H1 (cell line): ENCODE measurements around the gene UBE2O. TPM values are rescaled to one million over a fixed set of nuclear protein-coding genes. Genes with fewer than 3 reads are reported as not detected.

Experiments used
- CTCF ChIA-PET: fragments of 300-600 bp; sonication (Branson Sonifier 250); formaldehyde crosslinking; loops from one replicate; lab custom pipeline; 2021; ENCODE audit not compliant: partially characterized antibody; lab: Charles Lee
- POLR2A ChIA-PET: fragments of 300-600 bp; sonication (Branson Sonifier 250); formaldehyde crosslinking; loops from one replicate; lab custom pipeline; 2021; ENCODE audit warnings: inconsistent platforms; ENCODE audit not compliant: partially characterized antibody; lab: Charles Lee
- DNase-seq, 2 experiments: peaks; one replicate each; pipeline versions ENCODE4 v3.0.0 to v3.0.0-alpha.2; 2010 to 2022; ENCODE audit warnings: low spot score in 2 of 2, low read depth in 1 of 2, mixed read lengths in 1 of 2
- FAIRE-seq: peaks from 2 replicates; lab custom pipeline; 2011; peaks lifted over from hg19 to GRCh38; lab: Jason Lieb, UNC
- H2AFZ ChIP-seq: 2 replicates; pipeline ENCODE4 v1.8.1; 2012; ENCODE audit warnings: low read length, inconsistent platforms
- H2AK5ac ChIP-seq: 2 replicates; pipeline ENCODE4 v1.6.1; 2013; ENCODE audit warnings: low read depth, low read length
- H2BK120ac ChIP-seq: replicated peaks from 2 replicates; pipeline ENCODE3; 2013; ENCODE audit warnings: low read depth, low read length, inconsistent platforms
- H2BK12ac ChIP-seq: 2 replicates; pipeline ENCODE4 v1.6.1; 2013; ENCODE audit warnings: low read depth, low read length
- H2BK15ac ChIP-seq: 2 replicates; pipeline ENCODE4 v1.6.1; 2013; ENCODE audit warnings: low read length
- H2BK20ac ChIP-seq: 2 replicates; pipeline ENCODE4 v1.6.1; 2013; ENCODE audit warnings: low read length
- H2BK5ac ChIP-seq: 2 replicates; pipeline ENCODE4 v1.6.1; 2013; ENCODE audit warnings: low read depth, low read length
- H3K14ac ChIP-seq: 2 replicates; pipeline ENCODE4 v1.6.1; 2013; ENCODE audit warnings: inconsistent platforms; ENCODE audit not compliant: insufficient read length
- H3K18ac ChIP-seq: 2 replicates; pipeline ENCODE4 v1.6.1; 2013; ENCODE audit warnings: low read length; ENCODE audit errors: extremely low read depth
- H3K23ac ChIP-seq: 2 replicates; pipeline ENCODE4 v1.6.1; 2013; ENCODE audit warnings: inconsistent platforms; ENCODE audit not compliant: insufficient read length
- H3K23me2 ChIP-seq: 2 replicates; pipeline ENCODE4 v1.6.1; 2013; ENCODE audit warnings: low read depth, low read length
- H3K27ac ChIP-seq: 2 replicates; pipeline ENCODE4 v1.6.1; 2011; ENCODE audit warnings: low read depth, low read length, inconsistent platforms
- H3K27me3 ChIP-seq, 4 experiments: replicated peaks in 1 of 4; 1 replicate in 1 of 4; 2 replicates in 3 of 4; pipeline versions ENCODE4 v1.6.1 to v1.8.1; 2011 to 2013; ENCODE audit warnings: low read length in 3 of 4, mild to moderate bottlenecking in 3 of 4, inconsistent platforms in 2 of 4, mixed read lengths in 2 of 4, moderate library complexity in 1 of 4; ENCODE audit not compliant: control insufficient read depth in 3 of 4, insufficient read depth in 3 of 4; ENCODE audit errors: extremely low read depth in 1 of 4
- H3K36me3 ChIP-seq, 4 experiments: 2 replicates each; pipeline versions ENCODE4 v1.6.1 to v1.8.1; 2011 to 2013; ENCODE audit warnings: mild to moderate bottlenecking in 4 of 4, low read length in 3 of 4, moderate library complexity in 2 of 4, control low read depth in 1 of 4, inconsistent platforms in 1 of 4; ENCODE audit not compliant: insufficient read depth in 4 of 4, control insufficient read depth in 2 of 4
- H3K4ac ChIP-seq: replicated peaks from 2 replicates; pipeline ENCODE3; 2013; ENCODE audit warnings: low read length, low read depth, mixed read lengths, inconsistent platforms; ENCODE audit not compliant: insufficient read length
- H3K4me1 ChIP-seq, 4 experiments: replicated peaks in 1 of 4; 1 replicate in 1 of 4; 2 replicates in 3 of 4; pipeline versions ENCODE4 v1.6.1 to v1.8.1; 2011 to 2013; ENCODE audit warnings: low read length in 3 of 4, inconsistent platforms in 2 of 4, mixed read lengths in 1 of 4; ENCODE audit not compliant: insufficient read depth in 4 of 4, control insufficient read depth in 3 of 4
- H3K4me2 ChIP-seq, 2 experiments: 2 replicates each; pipeline versions ENCODE4 v1.6.1 to v1.8.1; 2011 to 2013; ENCODE audit warnings: low read depth in 2 of 2, low read length in 2 of 2, control low read depth in 1 of 2, inconsistent platforms in 1 of 2, mild to moderate bottlenecking in 1 of 2; ENCODE audit not compliant: insufficient read depth in 1 of 2
- H3K4me3 ChIP-seq, 4 experiments: fragments of 200-600, 300-600 bp in 1 of 4; sonication (generic), shearing (Covaris generic), sonication (Bioruptor Twin) in 1 of 4; 2 replicates each; pipeline versions ENCODE4 v1.5.1 to v1.8.1; 2011 to 2016; ENCODE audit warnings: low read length in 4 of 4, low read depth in 3 of 4, control low read depth in 2 of 4, inconsistent platforms in 2 of 4, mild to moderate bottlenecking in 2 of 4, mixed read lengths in 1 of 4, moderate library complexity in 1 of 4; ENCODE audit not compliant: insufficient read depth in 2 of 4; ENCODE audit errors: extremely low read depth in 1 of 4
- H3K56ac ChIP-seq: replicated peaks from 2 replicates; pipeline ENCODE3; 2013; ENCODE audit warnings: low read depth, mild to moderate bottlenecking, mixed read lengths, low read length, inconsistent platforms; ENCODE audit not compliant: insufficient read length
- H3K79me1 ChIP-seq: 2 replicates; pipeline ENCODE4 v1.6.1; 2013; ENCODE audit warnings: low read depth, low read length, control low read depth
- H3K79me2 ChIP-seq, 2 experiments: 2 replicates each; pipeline versions ENCODE4 v1.6.1 to v1.8.1; 2012 to 2013; ENCODE audit warnings: low read length in 2 of 2, mild to moderate bottlenecking in 2 of 2, inconsistent platforms in 1 of 2; ENCODE audit not compliant: insufficient read depth in 2 of 2, control insufficient read depth in 1 of 2
- H3K9ac ChIP-seq, 4 experiments: replicated peaks in 1 of 4; 1 replicate in 1 of 4; 2 replicates in 3 of 4; pipeline versions ENCODE4 v1.6.1 to v1.8.1; 2011 to 2013; ENCODE audit warnings: low read depth in 3 of 4, low read length in 3 of 4, control low read depth in 2 of 4, mild to moderate bottlenecking in 2 of 4, moderate library complexity in 2 of 4, inconsistent platforms in 1 of 4; ENCODE audit errors: extremely low read depth in 1 of 4
- H3K9me3 ChIP-seq, 2 experiments: 2 replicates each; pipeline versions ENCODE4 v1.6.1 to v1.8.1; 2012 to 2013; ENCODE audit warnings: mild to moderate bottlenecking in 2 of 2, moderate library complexity in 2 of 2, control low read depth in 1 of 2, inconsistent platforms in 1 of 2, low read depth in 1 of 2, low read length in 1 of 2, mixed read lengths in 1 of 2; ENCODE audit not compliant: insufficient read depth in 2 of 2
- H4K20me1 ChIP-seq, 2 experiments: replicated peaks in 1 of 2; 2 replicates each; pipeline versions ENCODE3 to v1.8.1; 2011 to 2013; ENCODE audit warnings: inconsistent platforms in 2 of 2, low read length in 2 of 2, mild to moderate bottlenecking in 1 of 2; ENCODE audit not compliant: insufficient read depth in 2 of 2, control insufficient read depth in 1 of 2
- H4K5ac ChIP-seq: 2 replicates; pipeline ENCODE4 v1.6.1; 2013; ENCODE audit warnings: low read length, low read depth, mixed read lengths, inconsistent platforms; ENCODE audit not compliant: insufficient read length
- H4K8ac ChIP-seq: 2 replicates; pipeline ENCODE4 v1.8.0; 2013; ENCODE audit warnings: mild to moderate bottlenecking, moderate library complexity, low read length, inconsistent platforms; ENCODE audit not compliant: insufficient read depth; ENCODE audit errors: extremely low read depth
- H4K91ac ChIP-seq: replicated peaks from 2 replicates; pipeline ENCODE3; 2013; ENCODE audit warnings: low read length, mixed read lengths, inconsistent platforms; ENCODE audit not compliant: insufficient read length
- EZH2 ChIP-seq: fragments of 200-600 bp; sonication (generic); IDR thresholded peaks from 2 replicates; pipeline ENCODE4 v1.7.1; 2012; ENCODE audit warnings: low read depth, mild to moderate bottlenecking, moderate library complexity, low read length, inconsistent platforms; ENCODE audit not compliant: severe bottlenecking
- SP4 ChIP-seq: IDR thresholded peaks from 2 replicates; pipeline ENCODE4 v1.6.1; 2012; ENCODE audit warnings: low read length, inconsistent platforms
- TEAD4 ChIP-seq: IDR thresholded peaks from 2 replicates; pipeline ENCODE4 v1.6.1; 2012; ENCODE audit warnings: low read depth, low read length, inconsistent platforms, mixed read lengths
- WGBS, 2 experiments: shearing (Covaris generic) in 1 of 2; methylation state at CpG; one replicate each; pipeline versions ENCODE4 v1.1.6 to v1.1.7; 2013 to 2015; ENCODE audit warnings: low lambda C conversion rate in 2 of 2, mixed read lengths in 2 of 2, inconsistent platforms in 1 of 2, low coverage in 1 of 2, missing lambda C conversion rate in 1 of 2; ENCODE audit not compliant: insufficient replicate concordance in 2 of 2, insufficient coverage in 1 of 2, insufficient read length in 1 of 2; ENCODE audit errors: extremely low coverage in 1 of 2, missing lambda C conversion rate in 1 of 2; 5-methylcytosine and 5-hydroxymethylcytosine counted together
- polyA plus RNA-seq, 7 experiments: library from polyadenylated mRNA; depleted of rRNA in 3 of 7; stranded (reverse) in 5 of 7; unstranded in 2 of 7; fragments of >200 nt in 5 of 7; fragments of 200-250 nt in 2 of 7; gene quantifications; 1 replicate in 5 of 7; 2 replicates in 1 of 7; 4 replicates in 1 of 7; pipeline versions ENCODE4 v1.2.1 to v1.2.3, GENCODE V29; 2011 to 2013; ENCODE audit warnings: missing spikeins in 2 of 7, mixed read lengths in 2 of 7
- total RNA-seq: library from RNA; stranded (reverse); fragmentation: NEBNext Ultra II Directional; extraction: Animal tissue kit (Norgen Biotek cat#: 25700); gene quantifications from 2 replicates; pipeline ENCODE4 v1.2.1, GENCODE V29; 2021

The UBE2O gene
- total and polyA plus RNA-seq, 2 of the 8 experiments (the other 6 are each of a cell fraction or from before 2014, with no cell fraction given) = 24.4 to 63.0 TPM

GRCh38 chr17:76416457-76416856 is 36.5 kb downstream of the UBE2O start:
- ChIA-PET POLR2A (interaction anchor here (0.6 to 2.6 kb wide), 6 partner anchors 14 to 411 kb away, joined by 3 to 15 read pairs (median 4); no protein-coding TSS in a partner anchor), CTCF (interaction anchor here (0.5 to 9.9 kb wide), 20 partner anchors 8 to 194 kb away, joined by 3 to 84 read pairs (median 4); partner anchors contain the start of genes SPHK1 and UBE2O)
- peaks cover 0 to 92% of the 10 kb centered on the region in 2 experiments; a peak in 2 of 4 replicates for H3K79me2 ChIP-seq
- no peak overlapping the region for H2BK12ac ChIP-seq
- H3K27ac ChIP-seq = no peak overlapping the region
- H3K14ac ChIP-seq = no peak overlapping the region
- H3K4ac ChIP-seq = no peak overlapping the region
- no peak for FAIRE-seq
- no peak overlapping the region for H3K56ac ChIP-seq
- no peak overlapping the region for H3K4me2 ChIP-seq
- no peak overlapping the region for H4K5ac ChIP-seq
- WGBS, 2 experiments = 93% methylated on average over 6 of the region's 6 CpGs; no CpG with 5 or more reads in 1 of the 2 experiments
- no peak overlapping the region for H2AFZ ChIP-seq
- H4K8ac ChIP-seq = no peak overlapping the region; the same call in 1 of the 2 replicates
- H3K79me1 ChIP-seq = peaks cover 22% of the 10 kb centered on the region
- no peak overlapping the region for H3K9ac ChIP-seq
- no peaks in the 10 kb centered on the region for H3K9me3 ChIP-seq
- H3K4me3 ChIP-seq = no peak overlapping the region
- no peaks in the 10 kb centered on the region for H3K23me2 ChIP-seq
- no peak overlapping the region for H2BK5ac ChIP-seq
- H3K23ac ChIP-seq = no peak overlapping the region
- H3K36me3 ChIP-seq = 0 out of 8 replicates have a peak, but pooled peaks cover 0 to 4% (median 0%) of the 10 kb centered on the region in 4 experiments
- peaks cover 15 to 28% of the 10 kb centered on the region in 2 experiments for H4K20me1 ChIP-seq
- no peak overlapping the region for H2BK120ac ChIP-seq
- peaks cover 5 to 15% (median 10%) of the 10 kb centered on the region in 4 experiments for H3K4me1 ChIP-seq
- no peaks in the 10 kb centered on the region for H3K27me3 ChIP-seq
- no peak overlapping the region for H4K91ac ChIP-seq
- no peak overlapping the region for H2AK5ac ChIP-seq
- DNase-seq = no peak
- H3K18ac ChIP-seq = no peak overlapping the region
- H2BK15ac ChIP-seq = no peak overlapping the region
- H2BK20ac ChIP-seq = no peak overlapping the region
- TF ChIP-seq EZH2 (no peak), SP4 (no peak), TEAD4 (no peak)
